ENCODE results near the gene PARVB. TPM values are rescaled to one million over a fixed set of nuclear protein-coding genes. Genes with fewer than 3 reads are reported as not detected.

PARVB gene
- total RNA-seq, 1 experiment from 2014 or later: 85.3 TPM

GRCh38 chr22:44128958-44129618 lies 105.0 kb downstream of the PARVB start:
- H3K4me3 ChIP-seq (ENCODE audit: low read length): no peak overlapping the region
- H3K36me3 ChIP-seq (ENCODE audit: low read depth, low read length): no peaks in the 10 kb centered on the region
- ATAC-seq: no peak
- no peak overlapping the region for H3K9ac ChIP-seq (ENCODE audit: low read length)
- CTCF ChIA-PET: no interaction called here
- H4K20me1 ChIP-seq (ENCODE audit: low read length): no peaks in the 10 kb centered on the region
- no peak overlapping the region for H3K27ac ChIP-seq (ENCODE audit: low read length)
- no peaks in the 10 kb centered on the region for H3K9me3 ChIP-seq (ENCODE audit: low read length)
- no peaks in the 10 kb centered on the region for H3K4me1 ChIP-seq (ENCODE audit: insufficient read depth, low read length)
- no peaks in the 10 kb centered on the region for H3K79me2 ChIP-seq (ENCODE audit: low read length)
- no peaks in the 10 kb centered on the region for H3K9me2 ChIP-seq (replicated peaks; ENCODE audit: low read length)
- TF ChIP-seq CTCF (conservative IDR thresholded peaks at IDR 0.05; ENCODE audit: low read depth, low read length): no peak
- TF ChIP-seq EZH2 (IDR thresholded peaks at IDR 0.05; ENCODE audit: low read length, unreplicated experiment): no peak
- no peak for TF ChIP-seq EZH2phosphoT487 (IDR thresholded peaks at IDR 0.05; ENCODE audit: borderline replicate concordance, low read length)
- no peaks in the 10 kb centered on the region for H3K27me3 ChIP-seq (ENCODE audit: low read length)
- POLR2A ChIA-PET (ENCODE audit: unreplicated experiment): no interaction called here
- intact Hi-C loops (cut with micrococcal nuclease): no loop called here
- H3K4me2 ChIP-seq (ENCODE audit: low read length): no peak overlapping the region
- BruUV-seq (replicated peaks): no TSS peak
- no peak for DNase-seq
- H2AFZ ChIP-seq (ENCODE audit: low read length): no peak overlapping the region
- no peaks in the 10 kb centered on the region for H3F3A ChIP-seq (ENCODE audit: low read length, unreplicated experiment)

- no peak for TF ChIP-seq CTCF (conservative IDR thresholded peaks at IDR 0.05; ENCODE audit: low read depth, low read length)
- H3K27ac ChIP-seq (ENCODE audit: low read length): no peak overlapping the region
- no peak overlapping the region for H3K4me3 ChIP-seq (ENCODE audit: low read length)
- ATAC-seq (no peak), DNase-seq (no peak)
- H3K4me2 ChIP-seq (ENCODE audit: low read length): no peak overlapping the region
- no TSS peak for BruUV-seq (replicated peaks)
- no peaks in the 10 kb centered on the region for H3K4me1 ChIP-seq (ENCODE audit: insufficient read depth, low read length)
- intact Hi-C loops (cut with micrococcal nuclease): no loop called here
- H3K27me3 ChIP-seq (ENCODE audit: low read length): no peaks in the 10 kb centered on the region
- no peaks in the 10 kb centered on the region for H3K36me3 ChIP-seq (ENCODE audit: low read depth, low read length)
- CTCF ChIA-PET: no interaction called here
- POLR2A ChIA-PET (ENCODE audit: unreplicated experiment): no interaction called here
- H3K9ac ChIP-seq (ENCODE audit: low read length): no peak overlapping the region
- no peaks in the 10 kb centered on the region for H3K9me3 ChIP-seq (ENCODE audit: low read length)
- no peak overlapping the region for H2AFZ ChIP-seq (ENCODE audit: low read length)
- no peaks in the 10 kb centered on the region for H4K20me1 ChIP-seq (ENCODE audit: low read length)
- no peaks in the 10 kb centered on the region for H3K9me2 ChIP-seq (replicated peaks; ENCODE audit: low read length)
- H3F3A ChIP-seq (ENCODE audit: low read length, unreplicated experiment): no peaks in the 10 kb centered on the region
- no peaks in the 10 kb centered on the region for H3K79me2 ChIP-seq (ENCODE audit: low read length)
Observed at GRCh38 chr22:44129619-44129976, 105.5 kb downstream of the PARVB start.

GRCh38 chr22:44130076-44130711 lies 106.1 kb downstream of the PARVB start:
- H3K27me3 ChIP-seq (ENCODE audit: low read length): no peaks in the 10 kb centered on the region
- H3K79me2 ChIP-seq (ENCODE audit: low read length): no peaks in the 10 kb centered on the region
- H3K27ac ChIP-seq (ENCODE audit: low read length): no peak overlapping the region
- no peaks in the 10 kb centered on the region for H4K20me1 ChIP-seq (ENCODE audit: low read length)
- no peak overlapping the region for H3K4me2 ChIP-seq (ENCODE audit: low read length)
- no peaks in the 10 kb centered on the region for H3K9me3 ChIP-seq (ENCODE audit: low read length)
- ATAC-seq: no peak
- no peaks in the 10 kb centered on the region for H3K36me3 ChIP-seq (ENCODE audit: low read depth, low read length)
- H2AFZ ChIP-seq (ENCODE audit: low read length): no peak overlapping the region
- DNase-seq: no peak
- H3K9ac ChIP-seq (ENCODE audit: low read length): no peak overlapping the region
- intact Hi-C loops (cut with micrococcal nuclease): no loop called here
- H3K4me1 ChIP-seq (ENCODE audit: insufficient read depth, low read length): no peaks in the 10 kb centered on the region
- POLR2A ChIA-PET (ENCODE audit: unreplicated experiment): no interaction called here
- no peak overlapping the region for H3K4me3 ChIP-seq (ENCODE audit: low read length)
- TF ChIP-seq EZH2phosphoT487 (IDR thresholded peaks at IDR 0.05; ENCODE audit: borderline replicate concordance, low read length): no peak
- TF ChIP-seq CTCF (conservative IDR thresholded peaks at IDR 0.05; ENCODE audit: low read depth, low read length): no peak
- no peak for TF ChIP-seq EZH2 (IDR thresholded peaks at IDR 0.05; ENCODE audit: low read length, unreplicated experiment)
- no peaks in the 10 kb centered on the region for H3F3A ChIP-seq (ENCODE audit: low read length, unreplicated experiment)
- H3K9me2 ChIP-seq (replicated peaks; ENCODE audit: low read length): no peaks in the 10 kb centered on the region
- no TSS peak for BruUV-seq (replicated peaks)
- CTCF ChIA-PET: no interaction called here

Data from PC-3 (cell line).